Stomach (tissue), 9 donors: ENCODE measurements around the gene SLC1A2. TPM values are rescaled to one million over a fixed set of nuclear protein-coding genes. Genes with fewer than 3 reads are reported as not detected.

Experiments
- DNase-seq, 2 donors: peaks; one replicate each; pipeline versions ENCODE4 v3.0.0 to v3.0.0-alpha.2; 2013 to 2019
- H3K27ac ChIP-seq, 5 donors: fragments of 200-600 bp in 4 of 5; sonication (generic) in 4 of 5; one replicate each; pipeline ENCODE4 v1.5.1; 2013 to 2019; ENCODE audit warnings: mild to moderate bottlenecking in 1 of 5, moderate library complexity in 1 of 5
- H3K27me3 ChIP-seq, 3 donors: fragments of 200-600 bp; sonication (generic); one replicate each; pipeline ENCODE4 v1.5.1; 2017 to 2019; ENCODE audit warnings: mixed run types in 1 of 3
- H3K36me3 ChIP-seq, 4 donors: fragments of 200-600 bp; sonication (generic); 1 replicate in 3 of 4; 2 replicates in 1 of 4; pipeline ENCODE4 v1.5.1; 2016 to 2019
- H3K4me1 ChIP-seq, 4 donors: fragments of 200-600 bp; sonication (generic); one replicate each; pipeline ENCODE4 v1.5.1; 2016 to 2019
- H3K4me3 ChIP-seq, 4 donors: fragments of 200-600 bp; sonication (generic) in 3 of 4; one replicate each; pipeline ENCODE4 v1.5.1; 2016 to 2019; ENCODE audit warnings: mild to moderate bottlenecking in 1 of 4
- H3K9me3 ChIP-seq, 4 donors: fragments of 200-600 bp; sonication (generic); one replicate each; pipeline ENCODE4 v1.5.1; 2016 to 2019
- CTCF ChIP-seq, 7 experiments: fragments of 450-650 bp in 4 of 7; fragments of 200-600 bp in 3 of 7; sonication (generic) in 3 of 7; IDR thresholded peaks; one replicate each; pipeline ENCODE4 v1.5.1; 2016 to 2019; ENCODE audit warnings: antibody characterized with exemption in 7 of 7, control low read depth in 2 of 7, mild to moderate bottlenecking in 1 of 7
- EP300 ChIP-seq: sonication (generic); formaldehyde crosslinking; IDR thresholded peaks from one replicate; pipeline ENCODE4 v1.6.1; 2017; ENCODE audit warnings: antibody characterized with exemption
- POLR2A ChIP-seq, 4 donors: fragments of 450-650 bp; IDR thresholded peaks; one replicate each; pipeline ENCODE4 v1.6.1; 2016; ENCODE audit warnings: antibody characterized with exemption in 4 of 4, control low read depth in 2 of 4, mild to moderate bottlenecking in 1 of 4, moderate library complexity in 1 of 4
- POLR2AphosphoS5 ChIP-seq, 3 donors: sonication (generic); formaldehyde crosslinking; IDR thresholded peaks; one replicate each; pipeline ENCODE4 v1.6.1; 2016; ENCODE audit warnings: antibody characterized with exemption in 3 of 3
- WGBS, 5 donors: extraction: QIAGEN DNeasy Blood & Tissue Kit in 3 of 5; methylation state at CpG; one replicate each; pipeline versions ENCODE4 v1.1.5 to v1.1.7; 2013 to 2018; 5-methylcytosine and 5-hydroxymethylcytosine counted together
- intact Hi-C: fragments of 100-400 bp; cut with DNase I; formaldehyde crosslinking; loops from one replicate; pipeline ENCODE4 v1.15.1; 2023; ENCODE audit warnings: low total_unique reads
- polyA plus RNA-seq, 3 donors: library from polyadenylated mRNA; stranded (reverse); fragments of 200-250 nt; gene quantifications; one replicate each; pipeline ENCODE4 v1.2.3, GENCODE V29; 2013
- total RNA-seq, 5 donors: library from RNA; depleted of rRNA; stranded (reverse); fragments of >200 nt; gene quantifications; one replicate each; pipeline versions ENCODE4 v1.1.0 to v1.2.3, GENCODE V29; 2014 to 2016
- donor health status: healthy with polysubstance abuse.
- donor health status: Bipolar disorder and iron deficiency.
- donor health status: healthy.

The SLC1A2 gene
- total and polyA plus RNA-seq, 8 donors: 1.3 to 13.4 (median 3.2) TPM; not detected in 1

GRCh38 chr11:35330931-35331330 lies 88.4 kb downstream of the SLC1A2 start:
- Histone ChIP-seq H3K27me3 (no peaks in the 10 kb centered on the region), H3K4me3 (no peak overlapping the region), H3K36me3 (no peaks in the 10 kb centered on the region), H3K9me3 (no peaks in the 10 kb centered on the region), H3K4me1 (peaks cover 0 to 11% (median 5%) of the 10 kb centered on the region in 4 donors), H3K27ac (peak overlapping the region in 2 of 5 donors; percentile 3 to 7)
- TF ChIP-seq EP300 (no peak), CTCF (IDR thresholded peaks at IDR 0.05) (no peak), POLR2AphosphoS5 (IDR thresholded peaks at IDR 0.05) (no peak), POLR2A (IDR thresholded peaks at IDR 0.05) (no peak)
- DNase-seq: peak in 1 of 2 donors; percentile 41
- 62 to 83% (median 78%) methylated on average over 2 of the region's 2 CpGs for WGBS, 5 donors
- intact Hi-C loops: no loop called here

- Histone ChIP-seq H3K27me3 (no peaks in the 10 kb centered on the region), H3K36me3 (no peaks in the 10 kb centered on the region), H3K27ac (peak overlapping the region in 1 of 5 donors; percentile 7), H3K4me1 (peaks cover 0 to 11% (median 5%) of the 10 kb centered on the region in 4 donors), H3K4me3 (no peak overlapping the region), H3K9me3 (no peaks in the 10 kb centered on the region)
- intact Hi-C loops: no loop called here
- WGBS, 5 donors: 83 to 93% (median 89%) methylated on average over 3 of the region's 3 CpGs
- DNase-seq: no peak
- no peak for TF ChIP-seq POLR2AphosphoS5 (IDR thresholded peaks at IDR 0.05)
- no peak for TF ChIP-seq EP300
- TF ChIP-seq CTCF (IDR thresholded peaks at IDR 0.05): no peak
- TF ChIP-seq POLR2A (IDR thresholded peaks at IDR 0.05): no peak
Measured at GRCh38 chr11:35330156-35330889, 89.0 kb downstream of the SLC1A2 start.

GRCh38 chr11:35327829-35328228 lies 91.5 kb downstream of the SLC1A2 start:
- Histone ChIP-seq H3K27me3 (no peaks in the 10 kb centered on the region), H3K27ac (no peak overlapping the region), H3K4me3 (no peak overlapping the region), H3K9me3 (no peaks in the 10 kb centered on the region), H3K4me1 (peaks cover 0 to 11% (median 5%) of the 10 kb centered on the region in 4 donors), H3K36me3 (no peaks in the 10 kb centered on the region)
- no peak for DNase-seq
- intact Hi-C loops: no loop called here
- 60 to 95% (median 84%) methylated on average over 1 of the region's 1 CpG for WGBS, 5 donors
- TF ChIP-seq POLR2A (IDR thresholded peaks at IDR 0.05): no peak
- no peak for TF ChIP-seq POLR2AphosphoS5 (IDR thresholded peaks at IDR 0.05)
- no peak for TF ChIP-seq EP300
- TF ChIP-seq CTCF (IDR thresholded peaks at IDR 0.05): no peak

- Histone ChIP-seq H3K27me3 (no peaks in the 10 kb centered on the region), H3K4me3 (no peak overlapping the region), H3K4me1 (peaks cover 0 to 11% (median 5%) of the 10 kb centered on the region in 4 donors), H3K27ac (no peak overlapping the region), H3K9me3 (no peaks in the 10 kb centered on the region), H3K36me3 (no peaks in the 10 kb centered on the region)
- no peak for DNase-seq
- WGBS, 5 donors: 66 to 90% (median 85%) methylated on average over 3 of the region's 3 CpGs
- intact Hi-C loops: no loop called here
- no peak for TF ChIP-seq POLR2A (IDR thresholded peaks at IDR 0.05)
Measured at GRCh38 chr11:35326266-35326879, 93.0 kb downstream of the SLC1A2 start.

GRCh38 chr11:35324981-35325380 lies 94.4 kb downstream of the SLC1A2 start:
- Histone ChIP-seq H3K27me3 (no peaks in the 10 kb centered on the region), H3K27ac (no peak overlapping the region), H3K36me3 (no peaks in the 10 kb centered on the region), H3K4me1 (no peaks in the 10 kb centered on the region), H3K4me3 (no peak overlapping the region), H3K9me3 (no peaks in the 10 kb centered on the region)
- DNase-seq: no peak
- WGBS, 5 donors: 80 to 95% (median 94%) methylated on average over 3 of the region's 3 CpGs
- intact Hi-C loops: no loop called here
- TF ChIP-seq POLR2AphosphoS5 (IDR thresholded peaks at IDR 0.05): no peak
- TF ChIP-seq CTCF (IDR thresholded peaks at IDR 0.05): no peak
- TF ChIP-seq EP300: no peak
- no peak for TF ChIP-seq POLR2A (IDR thresholded peaks at IDR 0.05)
